ENCODE data around the gene GPC6.

The GPC6 gene

GRCh38 chr13:93220073-93220472 is 6.5 kb upstream of the GPC6 start:
- H3K9ac ChIP-seq (ENCODE audit: low read length), result no peak overlapping the region
- no peak overlapping the region for H3K27ac ChIP-seq (ENCODE audit: low read depth, low read length, poor library complexity, severe bottlenecking)
- TF ChIP-seq, protein P1, sequence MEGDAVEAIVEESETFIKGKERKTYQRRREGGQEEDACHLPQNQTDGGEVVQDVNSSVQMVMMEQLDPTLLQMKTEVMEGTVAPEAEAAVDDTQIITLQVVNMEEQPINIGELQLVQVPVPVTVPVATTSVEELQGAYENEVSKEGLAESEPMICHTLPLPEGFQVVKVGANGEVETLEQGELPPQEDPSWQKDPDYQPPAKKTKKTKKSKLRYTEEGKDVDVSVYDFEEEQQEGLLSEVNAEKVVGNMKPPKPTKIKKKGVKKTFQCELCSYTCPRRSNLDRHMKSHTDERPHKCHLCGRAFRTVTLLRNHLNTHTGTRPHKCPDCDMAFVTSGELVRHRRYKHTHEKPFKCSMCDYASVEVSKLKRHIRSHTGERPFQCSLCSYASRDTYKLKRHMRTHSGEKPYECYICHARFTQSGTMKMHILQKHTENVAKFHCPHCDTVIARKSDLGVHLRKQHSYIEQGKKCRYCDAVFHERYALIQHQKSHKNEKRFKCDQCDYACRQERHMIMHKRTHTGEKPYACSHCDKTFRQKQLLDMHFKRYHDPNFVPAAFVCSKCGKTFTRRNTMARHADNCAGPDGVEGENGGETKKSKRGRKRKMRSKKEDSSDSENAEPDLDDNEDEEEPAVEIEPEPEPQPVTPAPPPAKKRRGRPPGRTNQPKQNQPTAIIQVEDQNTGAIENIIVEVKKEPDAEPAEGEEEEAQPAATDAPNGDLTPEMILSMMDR (IDR thresholded peaks at IDR 0.05; ENCODE audit: low read length), result no peak
- no peak for TF ChIP-seq EZH2 (IDR thresholded peaks at IDR 0.05; ENCODE audit: borderline replicate concordance, low read length)
- no peak overlapping the region for H2AFZ ChIP-seq (ENCODE audit: low read length)
- no peaks in the 10 kb centered on the region for H3K27me3 ChIP-seq (ENCODE audit: insufficient read depth, low read length)
- H3K9me3 ChIP-seq (ENCODE audit: low read length), result no peaks in the 10 kb centered on the region
- no peaks in the 10 kb centered on the region for H3K79me2 ChIP-seq (ENCODE audit: insufficient read depth, low read length)
- H3F3A ChIP-seq (ENCODE audit: insufficient read depth, low read length), result no peaks in the 10 kb centered on the region
- H3K9me2 ChIP-seq (ENCODE audit: low read depth, low read length), result no peaks in the 10 kb centered on the region
- H3K36me3 ChIP-seq (ENCODE audit: insufficient read depth, low read length), result no peaks in the 10 kb centered on the region
- no peak overlapping the region for H3K4me3 ChIP-seq (ENCODE audit: low read depth, low read length, poor library complexity, severe bottlenecking)
- no peaks in the 10 kb centered on the region for H4K20me1 ChIP-seq (ENCODE audit: insufficient read depth, low read length)
- no peaks in the 10 kb centered on the region for H3K4me1 ChIP-seq (ENCODE audit: insufficient read depth, low read length, severe bottlenecking)
- no peak overlapping the region for H3K4me2 ChIP-seq (ENCODE audit: low read length)

DNA sequence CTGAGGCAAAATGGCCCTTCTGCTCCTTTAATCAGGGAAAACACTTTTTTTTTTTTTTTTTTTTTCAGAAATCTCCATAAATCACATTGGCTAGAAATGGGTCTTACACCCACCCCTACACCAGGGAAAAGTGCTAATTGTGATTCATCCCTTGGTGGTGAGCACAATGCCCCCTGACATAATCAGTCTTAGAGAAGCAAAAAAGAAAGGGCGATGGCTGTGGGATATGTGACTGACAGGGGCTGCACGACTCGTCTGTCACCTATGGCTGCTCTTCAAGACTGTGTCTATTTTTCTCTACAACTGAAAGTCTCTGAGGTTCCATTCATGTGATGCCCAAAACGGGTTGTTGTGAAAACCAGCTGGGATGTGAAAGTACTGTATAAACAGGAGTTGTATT is 3.6 kb upstream of the GPC6 start:
- Histone ChIP-seq H3K4me3 (ENCODE audit: low read depth, low read length, poor library complexity, severe bottlenecking) (no peak overlapping the region), H3K9ac (ENCODE audit: low read length) (no peak overlapping the region), H3K4me1 (ENCODE audit: insufficient read depth, low read length, severe bottlenecking) (no peaks in the 10 kb centered on the region), H2AFZ (ENCODE audit: low read length) (no peak overlapping the region), H3F3A (ENCODE audit: insufficient read depth, low read length) (no peaks in the 10 kb centered on the region), H3K4me2 (ENCODE audit: low read length) (no peak overlapping the region), H3K9me3 (ENCODE audit: low read length) (no peaks in the 10 kb centered on the region), H3K79me2 (ENCODE audit: insufficient read depth, low read length) (no peaks in the 10 kb centered on the region), H3K27me3 (ENCODE audit: insufficient read depth, low read length) (no peaks in the 10 kb centered on the region), H3K27ac (ENCODE audit: low read depth, low read length, poor library complexity, severe bottlenecking) (no peak overlapping the region), H4K20me1 (ENCODE audit: insufficient read depth, low read length) (no peaks in the 10 kb centered on the region), H3K36me3 (ENCODE audit: insufficient read depth, low read length) (no peaks in the 10 kb centered on the region), H3K9me2 (ENCODE audit: low read depth, low read length) (no peaks in the 10 kb centered on the region)
- TF ChIP-seq, protein P1 (IDR thresholded peaks at IDR 0.05; ENCODE audit: low read length), result no peak
- TF ChIP-seq EZH2 (IDR thresholded peaks at IDR 0.05; ENCODE audit: borderline replicate concordance, low read length), result no peak

GRCh38 chr13:93224535-93224934 is 2.1 kb upstream of the GPC6 start:
- Histone ChIP-seq H3K9me3 (ENCODE audit: low read length) (no peaks in the 10 kb centered on the region), H3K4me3 (ENCODE audit: low read depth, low read length, poor library complexity, severe bottlenecking) (no peak overlapping the region), H3F3A (ENCODE audit: insufficient read depth, low read length) (no peaks in the 10 kb centered on the region), H3K27ac (ENCODE audit: low read depth, low read length, poor library complexity, severe bottlenecking) (no peak overlapping the region), H3K79me2 (ENCODE audit: insufficient read depth, low read length) (no peaks in the 10 kb centered on the region), H3K9ac (ENCODE audit: low read length) (no peak overlapping the region), H3K27me3 (ENCODE audit: insufficient read depth, low read length) (no peaks in the 10 kb centered on the region), H2AFZ (ENCODE audit: low read length) (no peak overlapping the region), H3K4me1 (ENCODE audit: insufficient read depth, low read length, severe bottlenecking) (no peaks in the 10 kb centered on the region), H4K20me1 (ENCODE audit: insufficient read depth, low read length) (no peaks in the 10 kb centered on the region), H3K9me2 (ENCODE audit: low read depth, low read length) (no peaks in the 10 kb centered on the region), H3K36me3 (ENCODE audit: insufficient read depth, low read length) (no peaks in the 10 kb centered on the region), H3K4me2 (ENCODE audit: low read length) (no peak overlapping the region)
- TF ChIP-seq, protein P1 (IDR thresholded peaks at IDR 0.05; ENCODE audit: low read length), result no peak
- TF ChIP-seq EZH2 (IDR thresholded peaks at IDR 0.05; ENCODE audit: borderline replicate concordance, low read length), result no peak

Measured in OCI-LY1 (cell line).